BJ (cell line): ENCODE measurements around the gene GTF3C6. TPM values are rescaled to one million over a fixed set of nuclear protein-coding genes. Genes with fewer than 3 reads are reported as not detected.
"Not testable (repeated sequence)": the region's sequence is repeated elsewhere in the genome, so short reads cannot be mapped to it uniquely, and the experiment has no call there.

Source experiments
- CTCF ChIA-PET: fragments of 350-600 bp; formaldehyde crosslinking; extraction: SDS; loops from one replicate; lab custom pipeline; 2021; ENCODE audit warnings: antibody characterized with exemption, inconsistent platforms; lab: Yijun Ruan, JAX
- POLR2A ChIA-PET: fragments of 300-600 bp; sonication (Branson Sonifier 250); formaldehyde crosslinking; extraction: SDS; loops from one replicate; lab custom pipeline; 2021; ENCODE audit warnings: antibody characterized with exemption; lab: Charles Lee
- DNase-seq: peaks from one replicate; pipeline ENCODE4 v3.0.0-alpha.2; 2011; ENCODE audit warnings: low read depth
- H3K27me3 ChIP-seq: 2 replicates; pipeline ENCODE4 v1.6.0; 2011; ENCODE audit warnings: low read length; ENCODE audit not compliant: control insufficient read depth, insufficient read depth
- H3K36me3 ChIP-seq: 2 replicates; pipeline ENCODE4 v1.5.1; 2011; ENCODE audit warnings: low read length; ENCODE audit not compliant: control insufficient read depth, insufficient read depth
- H3K4me3 ChIP-seq: 2 replicates; pipeline ENCODE4 v1.5.1; 2011; ENCODE audit warnings: low read depth, mild to moderate bottlenecking, control low read depth, low read length
- polyA plus RNA-seq: library from polyadenylated mRNA; depleted of rRNA; stranded (reverse); fragments of >200 nt; gene quantifications from 2 replicates; pipeline ENCODE4 v1.2.3, GENCODE V29; 2011
- TF ChIP-seq, protein P1 (sequence below): IDR thresholded peaks from 2 replicates; pipeline ENCODE4 v1.5.1; 2011; ENCODE audit warnings: low read depth, mild to moderate bottlenecking, control low read depth, inconsistent platforms, low read length, moderate library complexity; ENCODE audit not compliant: insufficient read depth

The GTF3C6 gene
- polyA plus RNA-seq, 1 experiment: 9.1 TPM

DNA sequence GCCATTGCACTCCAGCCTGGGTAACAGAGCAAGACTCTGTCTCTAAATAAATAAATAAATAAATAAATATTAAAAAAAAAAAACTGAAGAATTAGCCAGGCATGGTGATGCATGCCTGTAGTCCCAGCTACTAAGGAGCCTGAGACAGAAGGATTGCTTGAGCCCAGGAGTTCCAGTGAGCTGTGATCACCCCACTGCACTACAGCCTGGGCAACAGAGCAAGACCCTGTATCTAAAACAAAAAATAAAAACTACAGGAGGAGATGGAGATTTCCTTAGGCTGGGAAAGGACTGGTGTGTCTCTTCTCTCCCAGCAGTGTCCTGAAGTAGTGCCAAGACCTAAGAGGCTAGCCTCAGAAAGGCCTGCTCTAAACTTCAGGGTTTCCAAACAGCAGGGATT is 8.1 kb upstream of the GTF3C6 start:
- Histone ChIP-seq H3K27me3 (no peaks in the 10 kb centered on the region), H3K36me3 (no peaks in the 10 kb centered on the region), H3K4me3 (no peak overlapping the region)
- TF ChIP-seq, protein P1, sequence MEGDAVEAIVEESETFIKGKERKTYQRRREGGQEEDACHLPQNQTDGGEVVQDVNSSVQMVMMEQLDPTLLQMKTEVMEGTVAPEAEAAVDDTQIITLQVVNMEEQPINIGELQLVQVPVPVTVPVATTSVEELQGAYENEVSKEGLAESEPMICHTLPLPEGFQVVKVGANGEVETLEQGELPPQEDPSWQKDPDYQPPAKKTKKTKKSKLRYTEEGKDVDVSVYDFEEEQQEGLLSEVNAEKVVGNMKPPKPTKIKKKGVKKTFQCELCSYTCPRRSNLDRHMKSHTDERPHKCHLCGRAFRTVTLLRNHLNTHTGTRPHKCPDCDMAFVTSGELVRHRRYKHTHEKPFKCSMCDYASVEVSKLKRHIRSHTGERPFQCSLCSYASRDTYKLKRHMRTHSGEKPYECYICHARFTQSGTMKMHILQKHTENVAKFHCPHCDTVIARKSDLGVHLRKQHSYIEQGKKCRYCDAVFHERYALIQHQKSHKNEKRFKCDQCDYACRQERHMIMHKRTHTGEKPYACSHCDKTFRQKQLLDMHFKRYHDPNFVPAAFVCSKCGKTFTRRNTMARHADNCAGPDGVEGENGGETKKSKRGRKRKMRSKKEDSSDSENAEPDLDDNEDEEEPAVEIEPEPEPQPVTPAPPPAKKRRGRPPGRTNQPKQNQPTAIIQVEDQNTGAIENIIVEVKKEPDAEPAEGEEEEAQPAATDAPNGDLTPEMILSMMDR: no peak
- ChIA-PET CTCF (interaction anchor here (1.2 to 4.9 kb wide), 6 partner anchors 8 to 423 kb away, joined by 4 to 32 read pairs (median 8); partner anchors contain the start of gene GTF3C6), POLR2A (no interaction called here)
- DNase-seq: no peak

DNA sequence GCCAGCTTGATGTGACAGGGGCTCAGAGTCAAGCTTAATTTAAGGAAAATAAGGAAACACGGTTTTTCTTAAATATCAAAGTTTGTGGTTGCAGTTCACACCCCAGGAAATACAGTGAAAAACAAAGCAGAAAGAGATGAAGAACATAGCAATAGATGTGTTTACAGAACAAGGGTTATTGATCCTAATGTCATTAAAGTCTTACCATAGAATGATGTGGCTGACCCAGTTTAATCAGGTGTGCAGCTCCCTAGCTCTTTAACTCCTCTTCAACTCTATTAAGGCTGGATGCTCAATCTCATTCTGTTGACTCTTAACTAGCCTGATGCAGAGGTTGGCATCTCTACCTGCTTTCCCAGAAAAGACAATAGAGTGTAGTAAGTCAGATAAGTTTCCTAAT is 7.5 kb upstream of the GTF3C6 start:
- H3K36me3 ChIP-seq: no peaks in the 10 kb centered on the region
- no peak overlapping the region for H3K4me3 ChIP-seq
- TF ChIP-seq, protein P1: no peak
- CTCF ChIA-PET: interaction anchor here (2.2 to 4.9 kb wide), 4 partner anchors 7 to 423 kb away, joined by 6 to 32 read pairs (median 19); partner anchors contain the start of gene GTF3C6
- H3K27me3 ChIP-seq: no peaks in the 10 kb centered on the region
- no peak for DNase-seq
- POLR2A ChIA-PET: no interaction called here

DNA sequence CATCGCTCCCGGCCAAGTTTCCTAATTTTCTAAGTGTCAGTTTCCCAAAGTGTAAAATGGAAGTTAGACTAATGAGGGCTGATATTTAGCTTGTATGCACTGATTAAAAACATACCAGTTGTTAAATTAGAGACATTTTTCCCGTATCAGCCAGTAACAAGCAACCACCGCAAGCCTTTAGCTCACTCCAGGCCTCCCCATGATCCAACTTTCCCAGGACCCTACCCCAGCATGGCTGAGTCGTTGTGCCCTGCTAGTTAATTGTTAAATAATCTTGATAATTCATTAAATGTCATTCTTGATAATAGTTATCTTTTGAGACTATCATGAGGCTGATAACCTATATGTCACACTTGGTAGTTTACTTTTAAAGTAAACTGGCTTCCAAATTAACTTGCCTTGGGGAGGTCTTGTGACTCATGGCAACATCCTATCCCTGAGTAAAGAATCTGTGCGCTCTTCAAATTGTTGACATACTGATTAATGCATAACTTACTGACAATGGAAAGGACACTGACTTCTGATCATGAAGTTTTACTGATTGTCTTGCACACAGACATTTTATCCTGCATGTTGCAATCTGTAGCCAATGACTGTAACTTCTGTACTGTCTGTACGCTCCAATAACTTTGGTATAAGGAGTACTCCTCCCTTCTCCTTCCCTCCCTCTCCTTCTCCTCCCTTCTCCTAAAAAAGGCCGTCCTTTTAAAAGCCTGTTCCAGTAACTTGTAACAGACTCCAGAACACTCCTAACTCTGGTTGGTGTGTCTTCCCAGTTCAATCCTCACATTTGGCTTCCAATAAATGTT is 6.3 kb upstream of the GTF3C6 start:
- POLR2A ChIA-PET: no interaction called here

DNA sequence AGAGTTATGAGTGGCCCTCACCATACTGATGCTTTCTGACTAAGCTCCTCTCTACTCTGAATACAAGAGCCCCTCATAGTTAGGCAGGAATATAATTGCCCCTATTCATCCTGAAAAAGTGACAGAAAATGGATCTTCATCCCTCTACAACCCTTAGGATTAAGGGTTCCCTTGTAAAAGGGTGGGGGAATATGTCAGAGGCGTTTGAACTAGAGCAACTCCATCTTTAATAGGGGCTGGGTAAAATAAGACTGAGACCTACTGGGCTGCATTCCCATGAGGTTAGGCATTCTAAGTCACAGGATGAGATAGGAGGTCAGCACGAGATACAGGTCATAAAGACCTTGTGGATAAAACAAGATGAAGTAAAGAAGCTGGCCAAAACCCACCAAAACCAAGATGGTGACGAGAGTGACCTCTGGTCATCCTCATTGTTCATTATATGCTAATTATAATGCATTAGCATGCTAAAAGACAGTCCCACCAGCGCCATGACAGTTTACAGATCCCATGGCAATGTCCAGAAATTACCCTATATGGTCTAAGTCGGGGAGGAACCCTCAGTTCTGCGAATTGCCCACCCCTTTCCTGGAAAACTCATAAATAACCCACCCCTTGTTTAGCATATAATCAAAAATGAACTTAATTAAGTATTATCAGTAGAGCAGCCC is 4.7 kb upstream of the GTF3C6 start:
- TF ChIP-seq, protein P1: no peak
- ChIA-PET POLR2A (no interaction called here), CTCF (interaction anchor here (1.2 kb wide), 1 partner anchor 425 kb away, joined by 3 read pairs; no protein-coding TSS in a partner anchor)
- Histone ChIP-seq H3K4me3 (no peak overlapping the region), H3K27me3 (no peaks in the 10 kb centered on the region), H3K36me3 (no peaks in the 10 kb centered on the region)
- no peak for DNase-seq

More for the DNA sequence above, 6.3 kb upstream of the GTF3C6 start:
- Histone ChIP-seq H3K27me3 (no peaks in the 10 kb centered on the region), H3K36me3 (no peaks in the 10 kb centered on the region), H3K4me3 (no peak overlapping the region)
- TF ChIP-seq, protein P1: no peak
- CTCF ChIA-PET: interaction anchor here (0.8 to 4.9 kb wide), 3 partner anchors 29 to 424 kb away, joined by 3 to 32 read pairs (median 3); partner anchors contain the start of gene RPF2
- no peak for DNase-seq

DNA sequence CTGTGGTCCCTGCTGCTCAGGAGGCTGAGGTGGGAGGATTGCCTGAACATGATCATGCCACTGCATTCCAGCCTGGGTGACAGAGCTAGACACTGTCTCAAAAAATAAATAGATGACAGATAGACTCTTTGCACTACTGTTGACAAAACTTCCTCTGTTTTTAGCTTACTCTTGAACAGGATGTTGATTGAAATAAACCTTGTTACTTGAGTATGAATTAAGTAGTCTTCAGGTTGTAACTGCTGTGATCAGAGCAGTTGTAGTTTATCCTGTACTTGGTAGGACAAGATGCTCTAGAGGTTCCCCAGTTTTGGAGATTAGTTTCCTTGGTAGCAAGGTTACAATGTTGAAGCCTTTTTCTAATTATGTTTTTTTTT is 1.5 kb downstream of the GTF3C6 start:
- POLR2A ChIA-PET: no interaction called here
- CTCF ChIA-PET: interaction anchor here (1.2 to 2.0 kb wide), 3 partner anchors 11 to 432 kb away, joined by 4 to 6 read pairs (median 5); no protein-coding TSS in a partner anchor
- no peaks in the 10 kb centered on the region for H3K27me3 ChIP-seq
- TF ChIP-seq, protein P1: no peak
- H3K36me3 ChIP-seq: no peaks in the 10 kb centered on the region; the same call in 1 of the 2 replicates
- no peak overlapping the region for H3K4me3 ChIP-seq
- DNase-seq: no peak

DNA sequence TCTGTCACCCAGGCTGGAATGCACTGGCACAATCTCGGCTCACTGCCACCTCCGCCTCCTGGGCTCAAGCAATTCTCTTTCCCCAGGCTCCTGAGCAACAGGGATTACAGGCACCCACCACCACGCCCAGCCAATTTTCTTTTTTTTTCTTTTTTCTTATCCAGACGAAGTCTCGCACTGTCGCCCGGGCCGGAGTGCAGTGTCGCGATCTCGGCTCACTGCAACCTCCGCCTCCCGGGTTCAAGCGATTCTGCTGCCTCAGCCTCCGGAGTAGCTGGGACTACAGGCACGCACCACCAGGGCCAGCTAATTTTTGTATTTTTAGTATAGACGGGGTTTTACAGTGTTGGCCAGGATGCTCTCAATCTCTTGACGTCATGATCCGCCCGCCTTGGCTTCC is 4.1 kb downstream of the GTF3C6 start:
- POLR2A ChIA-PET, CTCF ChIA-PET, DNase-seq, H3K36me3 ChIP-seq, H3K27me3 ChIP-seq, H3K4me3 ChIP-seq: not testable (repeated sequence)
